Brain microvascular endothelial cell (primary cell): ENCODE measurements around the gene PIAS4.
A peak's percentile ranks its signal among the peaks of the same experiment; 100 is the strongest.
"Not testable (repeated sequence)": the region's sequence is repeated elsewhere in the genome, so short reads cannot be mapped to it uniquely, and the experiment has no call there.

Experiments used
- DNase-seq: peaks from one replicate; pipeline ENCODE4 v3.0.0-alpha.2; 2020
- H3K27ac ChIP-seq: fragments of 250-450 bp; sonication (Bioruptor Pico); 2 replicates; pipeline ENCODE4 v1.5.1; 2020; ENCODE audit warnings: mild to moderate bottlenecking, moderate library complexity
- H3K27me3 ChIP-seq: fragments of 250-450 bp; sonication (Bioruptor Pico); replicated peaks from 2 replicates; pipeline ENCODE4 v1.5.1; 2020; ENCODE audit warnings: mild to moderate bottlenecking
- H3K36me3 ChIP-seq: fragments of 250-450 bp; sonication (Bioruptor Pico); replicated peaks from 2 replicates; pipeline ENCODE4 v1.5.1; 2020; ENCODE audit warnings: mild to moderate bottlenecking
- H3K4me3 ChIP-seq: 2 replicates; pipeline ENCODE4 v1.5.1; 2011; ENCODE audit warnings: low read depth, mild to moderate bottlenecking, control low read depth, low read length, moderate library complexity
- CTCF ChIP-seq: IDR thresholded peaks from 2 replicates; pipeline ENCODE4 v1.5.1; 2011; ENCODE audit warnings: low read depth, mild to moderate bottlenecking, moderate library complexity, low read length, control low read depth, inconsistent platforms; ENCODE audit errors: missing control alignments
- in situ Hi-C: cut with HindIII; loops from 2 replicates; pipeline ENCODE4 v1.10.0; 2017; ENCODE audit warnings: low sequenced_read_pairs, low pct_ligation_motif_present

PIAS4 gene

GRCh38 chr19:3964256-3965194, 43.0 kb upstream of the PIAS4 start:
- DNase-seq = no peak
- Histone ChIP-seq H3K27ac (no peak overlapping the region), H3K4me3 (no peak overlapping the region), H3K36me3 (peaks cover 83% of the 10 kb centered on the region), H3K27me3 (no peaks in the 10 kb centered on the region)
- no peak for TF ChIP-seq CTCF
- in situ Hi-C loops = no loop called here

- Histone ChIP-seq H3K4me3 (no peak overlapping the region), H3K36me3 (peaks cover 67% of the 10 kb centered on the region), H3K27ac (no peak overlapping the region), H3K27me3 (no peaks in the 10 kb centered on the region)
- TF ChIP-seq CTCF = no peak
- in situ Hi-C loops = no loop called here
- DNase-seq = no peak
Measured at GRCh38 chr19:3966051-3967017, 41.2 kb upstream of the PIAS4 start.

- in situ Hi-C loops, DNase-seq, H3K27me3 ChIP-seq, H3K4me3 ChIP-seq: not testable (repeated sequence)
- Histone ChIP-seq H3K36me3 (peaks cover 57% of the 10 kb centered on the region), H3K27ac (peak overlapping the region; percentile 94)
Measured at GRCh38 chr19:3967983-3968382, 39.6 kb upstream of the PIAS4 start.

- no peak for TF ChIP-seq CTCF
- Histone ChIP-seq H3K27ac (peak overlapping the region; percentile 94), H3K27me3 (no peaks in the 10 kb centered on the region), H3K36me3 (peaks cover 49% of the 10 kb centered on the region), H3K4me3 (peak overlapping the region; percentile 98)
- peak; percentile 99 for DNase-seq
- in situ Hi-C loops = no loop called here
Measured at GRCh38 chr19:3968556-3969434, 38.7 kb upstream of the PIAS4 start.

- peak; percentile 81 for DNase-seq
- Histone ChIP-seq H3K27me3 (no peaks in the 10 kb centered on the region), H3K36me3 (peaks cover 43% of the 10 kb centered on the region), H3K4me3 (peak overlapping the region; percentile 98), H3K27ac (peak overlapping the region; percentile 94)
- in situ Hi-C loops = no loop called here
- peak; percentile 59 for TF ChIP-seq CTCF
Measured at GRCh38 chr19:3969435-3970312, 37.9 kb upstream of the PIAS4 start.
